Frontal cortex (tissue), 4 donors: ENCODE measurements around the gene ZBTB7B. TPM values are rescaled to one million over a fixed set of nuclear protein-coding genes. Genes with fewer than 3 reads are reported as not detected.

Experiments
- DNase-seq, 2 donors: peaks; one replicate each; pipeline ENCODE4 v3.0.0; 2012; ENCODE audit warnings: low spot score in 2 of 2
- FAIRE-seq: peaks from 2 replicates; lab custom pipeline; 2012; peaks lifted over from hg19 to GRCh38; lab: Jason Lieb, UNC
- total RNA-seq: library from RNA; depleted of rRNA; stranded (reverse); fragments of >200 nt; gene quantifications from one replicate; pipeline ENCODE4 v1.2.3, GENCODE V29; 2014
- donor health status: control.
- donor health status: control.
- donor health status: control.

ZBTB7B gene
- total RNA-seq, 1 donor from 2014 or later, result 0.82 TPM

DNA sequence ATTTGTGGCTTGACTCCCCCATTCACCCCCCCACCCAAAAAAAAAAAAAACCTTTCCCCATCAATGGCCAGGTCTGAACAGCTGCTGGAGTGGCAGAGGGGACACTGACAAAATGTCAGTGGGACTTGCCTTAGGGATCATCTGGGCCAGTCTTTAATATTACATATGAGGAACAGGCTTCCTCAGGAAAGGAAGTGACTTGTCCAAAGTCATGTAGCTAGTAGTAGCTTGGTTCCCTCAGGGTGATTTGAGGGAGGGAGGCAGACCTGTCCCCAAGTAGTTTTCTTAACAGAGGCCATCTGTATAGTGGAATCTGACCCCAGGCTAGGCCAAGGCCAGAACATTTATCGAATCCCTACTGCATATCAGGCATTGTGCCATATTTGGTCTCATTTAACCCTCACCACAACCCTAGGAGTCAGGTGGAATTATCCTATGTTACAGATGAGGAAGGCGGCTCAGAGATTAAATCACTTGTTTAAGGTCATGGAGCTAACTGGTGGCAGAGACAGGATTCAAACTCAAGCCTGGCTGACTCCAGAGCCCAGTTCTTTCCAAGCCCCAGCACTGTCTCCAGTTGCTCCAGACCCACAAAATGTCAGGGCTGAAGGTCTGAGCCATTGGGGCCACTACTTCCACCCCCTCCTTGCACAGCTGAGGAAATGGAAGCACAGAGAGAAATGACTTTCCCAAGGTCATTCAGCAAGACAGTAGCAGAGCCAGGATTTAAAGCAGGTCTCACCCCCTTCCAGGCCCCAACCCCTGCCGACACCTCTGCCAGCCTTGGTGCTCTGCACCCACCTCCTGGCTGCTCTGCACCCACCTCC is 10.4 kb downstream of the ZBTB7B start:
- FAIRE-seq (no peak), DNase-seq (no peak)

DNA sequence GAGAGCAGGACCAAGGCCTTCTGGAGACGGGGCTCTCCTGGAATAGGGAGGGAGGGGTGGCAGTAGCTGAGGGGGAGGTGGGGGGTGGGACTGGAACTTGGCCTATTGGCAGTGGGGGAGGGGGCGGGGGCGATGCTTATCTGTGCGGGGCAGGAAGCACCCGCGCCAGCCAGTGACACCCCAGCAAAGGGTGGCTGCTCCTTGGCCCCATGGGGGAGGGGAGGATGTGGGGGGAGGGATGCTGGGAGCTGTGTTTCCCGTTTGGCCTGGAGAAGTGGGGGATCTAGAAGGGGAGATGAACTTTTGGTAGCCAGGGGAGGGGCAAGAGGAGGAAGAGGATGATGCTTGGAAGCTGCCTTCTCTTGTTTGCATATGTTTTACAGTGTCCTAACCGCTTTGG is 11.0 kb downstream of the ZBTB7B start:
- DNase-seq (no peak), FAIRE-seq (no peak)

DNA sequence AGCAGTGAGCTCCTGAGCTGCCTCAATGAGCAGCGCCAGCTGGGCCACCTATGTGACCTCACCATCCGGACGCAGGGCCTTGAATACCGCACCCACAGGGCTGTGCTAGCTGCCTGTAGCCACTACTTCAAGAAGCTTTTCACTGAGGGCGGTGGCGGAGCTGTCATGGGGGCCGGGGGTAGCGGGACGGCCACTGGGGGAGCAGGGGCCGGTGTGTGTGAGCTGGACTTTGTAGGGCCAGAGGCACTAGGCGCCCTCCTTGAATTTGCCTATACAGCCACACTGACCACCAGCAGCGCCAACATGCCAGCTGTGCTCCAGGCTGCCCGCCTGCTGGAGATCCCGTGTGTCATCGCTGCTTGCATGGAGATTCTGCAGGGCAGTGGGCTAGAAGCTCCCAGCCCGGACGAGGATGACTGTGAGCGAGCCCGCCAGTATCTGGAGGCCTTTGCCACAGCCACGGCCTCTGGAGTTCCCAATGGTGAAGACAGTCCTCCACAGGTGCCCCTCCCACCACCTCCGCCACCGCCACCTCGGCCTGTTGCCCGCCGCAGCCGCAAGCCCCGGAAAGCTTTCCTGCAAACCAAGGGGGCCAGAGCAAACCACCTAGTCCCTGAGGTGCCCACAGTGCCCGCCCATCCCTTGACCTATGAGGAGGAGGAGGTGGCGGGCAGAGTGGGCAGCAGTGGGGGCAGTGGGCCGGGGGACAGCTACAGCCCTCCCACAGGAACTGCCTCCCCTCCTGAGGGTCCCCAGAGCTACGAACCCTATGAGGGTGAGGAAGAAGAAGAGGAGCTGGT is 12.3 kb downstream of the ZBTB7B start:
- DNase-seq, result no peak
- FAIRE-seq, result no peak

DNA sequence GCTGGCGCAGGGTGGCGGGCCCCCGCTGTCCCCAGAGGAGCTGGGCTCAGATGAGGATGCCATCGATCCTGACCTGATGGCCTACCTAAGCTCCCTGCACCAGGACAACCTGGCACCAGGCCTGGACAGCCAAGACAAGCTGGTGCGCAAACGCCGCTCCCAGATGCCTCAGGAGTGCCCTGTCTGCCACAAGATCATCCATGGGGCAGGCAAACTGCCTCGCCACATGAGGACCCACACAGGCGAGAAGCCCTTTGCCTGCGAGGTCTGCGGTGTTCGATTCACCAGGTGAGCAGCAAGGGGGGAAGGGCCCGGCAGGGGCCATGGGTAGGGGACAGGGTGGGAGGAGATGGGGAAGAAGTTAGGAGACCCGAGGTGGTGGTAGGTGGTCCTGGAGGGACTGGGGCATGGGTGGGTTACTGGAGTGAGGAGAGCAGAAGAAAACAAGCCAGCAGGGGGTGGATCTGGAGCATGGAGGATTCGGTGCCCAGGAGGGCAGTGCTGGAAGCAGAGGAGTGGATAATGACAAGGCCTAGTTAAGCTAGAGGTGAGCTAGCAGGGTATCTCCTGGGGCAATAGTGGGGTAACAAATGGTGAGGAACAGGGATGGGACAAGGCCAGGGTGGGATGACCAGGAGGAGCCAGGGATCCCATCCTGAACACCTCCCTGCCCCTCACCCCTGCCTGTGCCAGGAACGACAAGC is 13.1 kb downstream of the ZBTB7B start:
- FAIRE-seq (no peak), DNase-seq (no peak)

DNA sequence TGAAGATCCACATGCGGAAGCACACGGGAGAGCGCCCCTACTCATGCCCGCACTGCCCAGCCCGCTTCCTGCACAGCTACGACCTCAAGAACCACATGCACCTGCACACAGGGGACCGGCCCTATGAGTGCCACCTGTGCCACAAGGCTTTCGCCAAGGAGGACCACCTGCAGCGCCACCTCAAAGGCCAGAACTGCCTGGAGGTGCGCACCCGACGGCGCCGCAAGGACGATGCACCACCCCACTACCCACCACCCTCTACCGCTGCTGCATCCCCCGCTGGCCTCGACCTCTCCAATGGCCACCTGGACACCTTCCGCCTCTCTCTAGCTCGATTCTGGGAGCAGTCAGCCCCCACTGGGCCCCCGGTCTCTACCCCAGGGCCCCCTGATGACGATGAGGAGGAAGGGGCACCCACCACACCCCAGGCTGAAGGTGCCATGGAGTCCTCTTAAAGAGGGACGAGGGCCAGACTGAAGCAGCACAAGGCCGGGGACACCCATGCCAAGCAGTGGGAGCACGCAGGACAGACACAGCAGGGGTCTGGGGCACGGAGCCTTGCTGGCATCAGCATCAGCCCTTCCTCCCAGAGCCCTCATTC is 13.7 kb downstream of the ZBTB7B start:
- FAIRE-seq, result no peak
- DNase-seq, result no peak

DNA sequence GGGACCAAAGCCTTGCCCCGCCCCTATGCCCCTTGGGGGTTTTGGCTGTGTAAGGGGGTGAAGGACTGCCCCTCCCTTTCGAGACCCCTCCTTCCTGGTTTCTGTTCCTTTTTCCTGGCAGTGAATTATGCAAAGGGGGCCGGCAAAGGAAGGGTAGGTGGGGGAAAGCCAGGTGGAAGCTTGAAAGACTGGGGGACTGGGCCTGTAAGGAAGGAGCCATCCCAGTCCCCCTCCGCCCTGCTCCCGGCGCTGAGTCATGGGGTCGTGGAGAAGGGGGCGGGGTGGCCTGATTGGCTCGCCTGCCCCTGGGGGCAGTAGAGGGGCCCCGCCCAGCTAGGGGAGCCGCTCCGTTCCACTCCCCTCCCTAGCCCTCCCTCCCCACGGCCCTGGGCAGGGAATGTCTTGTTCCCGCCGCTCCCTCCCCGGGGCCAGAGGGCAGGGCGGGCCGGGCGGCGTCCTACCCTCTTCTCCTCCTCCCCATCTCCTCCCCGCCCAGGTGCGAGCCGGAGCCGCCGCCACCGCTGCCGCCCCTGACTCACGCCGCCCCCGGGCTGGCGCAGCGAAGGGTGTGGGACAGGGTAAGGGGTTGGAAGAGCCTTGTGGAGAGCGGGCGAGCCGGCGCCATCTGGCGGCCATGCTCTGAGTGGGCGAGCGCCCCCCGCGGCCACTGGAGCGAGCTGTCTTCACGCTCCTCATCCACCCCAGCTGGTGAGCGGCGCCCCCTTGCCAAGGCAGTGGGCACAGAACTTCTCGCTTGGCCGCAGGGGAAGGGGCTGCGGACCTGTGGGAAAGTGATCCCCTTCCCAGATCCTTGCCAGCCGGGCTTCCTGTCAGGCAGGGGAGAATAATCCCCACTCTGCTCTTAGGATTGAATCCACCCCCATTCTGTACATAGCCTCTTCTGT is 14.7 kb downstream of the ZBTB7B start:
- no peak for FAIRE-seq
- DNase-seq, result peak; percentile 84 to 88

DNA sequence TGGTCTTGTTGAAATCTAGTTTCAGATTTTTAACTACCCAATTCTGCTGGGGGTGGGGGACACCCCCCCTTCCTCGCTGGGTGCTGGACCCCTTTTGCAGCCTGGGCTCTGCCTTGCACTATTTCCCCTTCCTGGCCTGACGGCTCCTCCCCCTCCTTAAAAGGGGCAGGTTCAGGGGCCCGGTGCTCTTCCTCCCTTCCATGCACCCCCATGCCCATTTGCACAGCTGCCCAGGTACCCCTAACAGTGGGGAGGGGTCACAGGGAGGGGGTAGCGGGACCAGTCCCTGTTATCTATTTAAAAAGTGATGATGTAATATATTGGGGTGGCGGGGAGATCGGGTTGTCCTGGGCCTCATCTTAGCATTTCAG is 15.3 kb downstream of the ZBTB7B start:
- DNase-seq (no peak), FAIRE-seq (no peak)

DNA sequence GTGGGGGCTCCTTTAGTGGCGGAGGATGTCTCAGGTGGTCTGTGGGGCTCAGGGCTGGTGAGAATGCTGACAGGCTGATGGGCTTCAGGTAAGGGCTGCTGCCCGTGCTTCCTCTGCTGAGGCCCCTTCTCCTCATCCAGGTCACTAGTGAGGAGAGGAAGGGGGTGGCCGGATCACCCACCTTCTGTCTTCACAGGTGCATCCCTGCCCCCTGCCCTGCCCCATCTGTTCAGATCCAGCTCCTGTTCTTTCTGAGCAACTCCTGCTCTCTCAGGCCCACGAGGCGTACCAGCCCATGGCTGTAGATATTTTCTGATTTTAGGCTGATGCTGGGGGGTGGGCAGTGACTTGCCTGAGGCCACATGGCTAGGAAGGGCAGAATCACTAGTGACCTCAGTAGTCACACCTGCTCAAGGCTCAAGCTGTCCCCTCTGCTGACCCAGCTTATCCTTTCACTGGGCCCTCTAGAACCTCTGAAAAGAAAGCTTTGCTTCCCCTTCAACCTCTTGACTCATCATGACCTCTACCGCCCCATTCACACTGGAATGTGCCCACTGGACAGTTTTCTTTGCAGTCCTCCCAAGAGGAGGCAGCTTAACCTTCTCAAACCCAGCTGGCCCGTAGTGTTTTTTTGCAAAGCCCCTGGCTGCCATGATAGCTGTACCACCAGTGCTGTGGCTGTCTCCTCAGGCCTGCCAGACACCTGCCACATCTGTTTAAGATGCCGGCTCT is 16.2 kb downstream of the ZBTB7B start:
- FAIRE-seq (no peak), DNase-seq (no peak)

DNA sequence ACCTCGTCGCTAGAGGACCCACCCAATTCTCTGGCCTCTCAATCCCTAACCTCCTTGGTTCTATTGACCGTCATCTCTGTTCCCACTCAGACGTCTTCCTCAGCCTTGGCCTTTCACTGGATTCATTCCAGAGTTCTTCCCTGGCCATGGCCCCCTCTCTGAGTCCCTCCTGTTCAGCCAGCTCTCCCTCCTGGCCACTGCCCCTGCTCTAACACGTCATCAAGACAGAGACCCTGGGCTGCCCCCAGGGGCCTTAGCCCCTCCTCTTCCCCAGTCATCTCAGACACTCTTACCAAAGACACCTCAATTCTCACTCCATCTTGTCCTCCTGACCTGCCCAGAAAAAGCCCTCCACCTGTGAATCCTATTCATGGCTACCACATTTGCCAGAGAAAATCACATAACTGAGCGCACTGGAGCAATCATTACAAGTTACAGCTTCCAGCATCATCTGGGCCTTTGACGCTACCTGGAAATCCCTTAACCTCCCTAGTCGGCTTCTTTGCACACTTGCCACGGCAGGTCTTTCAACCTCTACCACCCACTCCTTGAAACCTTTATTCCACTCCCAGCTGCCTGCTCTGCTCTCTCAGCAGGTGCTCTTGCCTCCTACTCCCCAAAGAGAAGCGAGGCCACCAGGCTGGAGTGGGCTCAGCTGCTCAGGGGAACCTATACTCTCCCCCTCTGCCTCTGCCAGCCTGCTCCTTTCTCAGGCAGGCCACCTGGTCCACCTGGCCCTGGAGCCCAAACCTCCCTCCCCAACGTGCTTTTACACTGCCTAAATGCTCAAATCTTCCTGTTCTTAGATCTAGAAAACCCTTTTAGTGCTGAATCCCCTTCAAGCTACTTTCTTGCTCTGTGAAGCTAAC is 17.0 kb downstream of the ZBTB7B start:
- DNase-seq (no peak), FAIRE-seq (no peak)

DNA sequence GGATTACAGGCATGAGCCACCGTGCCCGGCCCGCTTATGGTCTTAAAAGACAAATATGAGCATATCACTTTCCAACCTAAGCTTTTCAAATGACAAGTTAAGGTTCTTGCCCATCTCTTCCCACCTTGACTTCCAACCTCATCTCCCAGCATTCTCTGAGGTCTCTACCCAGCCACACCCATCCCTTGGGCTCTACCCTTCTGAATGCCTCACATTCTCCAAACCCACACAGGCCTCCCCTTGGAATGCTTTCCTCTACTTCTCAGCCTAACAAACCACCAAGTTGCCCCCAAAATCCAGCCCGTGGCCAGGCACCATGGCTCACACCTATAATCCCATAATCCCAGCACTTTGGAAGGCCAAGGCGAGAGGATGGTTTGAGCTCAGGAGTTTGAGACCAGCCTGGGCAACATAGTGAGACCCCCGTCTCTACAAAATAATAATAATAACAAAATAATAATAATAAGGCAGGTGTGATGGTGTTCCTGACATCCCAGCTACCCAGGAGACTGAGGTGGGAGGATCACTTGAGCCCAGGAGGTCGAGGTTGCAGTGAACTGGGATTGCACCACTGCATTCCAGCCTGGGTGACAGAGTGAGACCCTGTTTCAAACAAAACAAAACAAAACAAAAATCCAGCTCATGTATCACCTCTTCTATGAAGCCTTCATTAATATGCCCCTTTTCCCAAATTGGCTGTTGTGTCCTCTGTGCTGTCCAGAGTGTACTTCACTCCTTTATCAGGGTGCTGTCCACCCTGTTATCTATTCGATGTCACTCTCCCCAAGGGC is 19.7 kb downstream of the ZBTB7B start:
- DNase-seq, result no peak
- FAIRE-seq, result no peak

DNA sequence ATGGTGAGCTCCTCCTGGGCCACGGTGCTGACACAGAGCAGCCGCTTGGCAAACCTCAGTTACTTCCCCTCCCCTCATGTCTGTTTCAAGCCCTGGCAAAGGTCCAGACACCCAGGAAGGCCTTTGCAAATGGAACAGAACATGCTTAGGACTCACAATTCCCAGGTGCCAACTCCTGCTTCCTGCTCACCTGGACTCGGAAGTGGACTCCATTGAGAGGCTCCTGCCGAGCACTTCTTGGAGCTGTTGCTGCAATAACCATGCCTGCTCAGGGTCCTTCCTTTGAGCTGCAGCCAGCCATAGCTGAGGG is 20.3 kb downstream of the ZBTB7B start:
- no peak for FAIRE-seq
- DNase-seq, result no peak

DNA sequence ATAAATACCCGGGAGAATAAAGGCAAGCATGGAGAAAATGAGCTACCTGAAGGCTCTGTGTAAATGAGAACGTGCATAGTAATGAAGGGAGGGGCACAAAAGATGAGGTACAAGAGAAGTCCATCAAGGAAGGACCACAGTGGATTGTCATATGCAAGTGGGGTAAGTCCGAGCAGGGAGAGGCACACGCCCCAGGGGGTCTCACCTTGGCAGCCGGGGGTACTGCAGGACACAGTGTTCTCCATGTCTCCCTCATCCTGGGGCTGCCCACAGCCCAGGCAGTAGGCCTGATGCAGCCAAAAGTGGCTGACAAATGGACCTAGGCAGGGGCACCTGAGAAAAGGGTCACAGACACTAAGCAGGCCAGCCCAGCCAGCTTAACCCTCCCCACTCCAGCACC is 21.0 kb downstream of the ZBTB7B start:
- DNase-seq (no peak), FAIRE-seq (no peak)

DNA sequence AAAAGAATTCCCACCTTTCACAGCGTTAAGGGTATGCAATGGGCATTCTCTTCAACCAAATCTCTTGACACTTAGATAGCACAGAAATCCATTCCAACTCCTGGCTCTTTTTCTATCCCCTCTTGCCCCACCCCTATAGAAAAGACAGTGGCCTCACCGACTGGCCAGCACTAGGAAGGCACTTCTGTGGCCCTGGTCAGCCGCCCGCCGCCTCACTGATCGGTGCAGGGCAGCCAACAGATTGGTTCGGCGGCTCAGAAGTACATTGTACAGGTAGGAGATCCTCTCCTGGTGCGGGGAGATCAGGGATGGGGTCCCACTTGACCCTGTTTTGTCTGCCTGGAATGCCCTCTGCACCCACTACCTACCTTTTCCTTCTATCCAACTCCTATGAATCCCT is 21.7 kb downstream of the ZBTB7B start:
- no peak for DNase-seq
- FAIRE-seq, result no peak

DNA sequence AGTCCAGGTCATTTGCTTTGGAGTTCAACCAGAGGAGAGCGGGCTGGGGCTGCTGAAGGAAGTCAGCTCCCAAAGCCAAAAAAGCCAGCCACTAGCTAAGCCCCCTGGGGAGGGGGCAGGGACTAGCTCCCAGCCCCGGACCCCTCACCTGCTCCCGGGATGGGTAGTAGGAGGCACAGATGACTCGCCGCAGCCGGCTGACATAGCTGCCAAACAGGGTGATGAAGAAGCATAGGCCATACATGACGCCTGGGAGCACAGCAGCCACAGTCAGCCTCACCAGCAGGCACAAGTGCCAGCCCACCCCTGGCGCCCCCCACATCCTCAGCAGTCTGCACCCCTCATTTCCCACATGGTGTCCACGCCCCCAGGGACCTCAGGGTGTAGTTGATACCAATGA is 23.6 kb downstream of the ZBTB7B start:
- DNase-seq (no peak), FAIRE-seq (no peak)

DNA sequence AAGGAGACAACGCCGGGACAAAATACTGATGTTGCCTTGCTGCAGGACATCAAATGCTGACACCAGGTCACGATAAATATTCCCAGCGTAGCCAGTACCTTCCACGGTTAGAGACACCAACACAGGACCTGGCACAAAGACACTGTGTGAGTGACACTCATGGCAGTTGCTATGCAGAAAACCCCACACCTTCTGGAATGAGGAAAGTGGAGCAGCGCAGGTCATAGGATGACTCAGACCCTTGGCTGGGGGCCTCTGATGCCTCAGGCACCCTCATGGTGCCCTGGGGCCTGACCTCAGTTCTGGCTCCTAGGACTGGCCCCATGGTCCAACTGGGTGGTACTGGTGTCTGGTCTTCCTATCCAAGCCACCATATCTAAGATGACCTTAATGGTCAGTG is 24.0 kb downstream of the ZBTB7B start:
- DNase-seq (no peak), FAIRE-seq (no peak)

DNA sequence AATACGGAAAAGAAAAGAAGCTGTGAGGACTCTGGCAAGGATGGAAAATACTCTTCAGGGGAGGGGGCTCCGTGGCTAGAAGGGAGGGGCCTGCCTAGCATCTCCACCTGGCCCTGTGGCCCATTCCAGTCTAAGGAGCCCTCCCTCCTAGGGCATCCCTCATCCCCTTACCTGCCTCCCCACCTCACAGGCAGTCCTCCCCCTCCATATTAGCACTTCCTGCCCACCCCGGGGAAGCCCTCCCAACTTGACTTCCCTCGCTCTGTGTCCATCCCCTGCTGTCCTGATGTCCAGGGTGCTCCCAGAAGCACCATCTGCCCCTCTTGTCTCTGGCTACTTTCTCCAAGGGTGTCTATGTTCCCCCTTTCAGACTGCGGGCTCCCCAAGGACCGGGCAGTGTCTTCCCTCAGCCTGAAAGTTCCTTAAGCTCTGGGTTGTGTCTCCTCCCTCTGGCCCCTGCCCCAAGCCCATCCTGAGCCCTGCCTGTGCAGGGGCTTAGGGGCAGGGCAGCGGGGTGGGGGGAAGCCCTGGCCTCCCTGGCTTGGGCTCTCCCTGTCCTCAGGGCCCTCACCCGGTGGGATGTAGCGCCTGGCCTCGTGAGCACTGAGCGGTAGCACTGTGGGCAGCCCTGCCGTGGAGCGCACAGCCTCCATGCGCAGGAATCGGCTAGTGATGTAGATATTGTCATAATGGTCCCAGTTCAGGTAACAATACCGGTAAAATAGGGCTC is 27.1 kb downstream of the ZBTB7B start:
- DNase-seq (no peak), FAIRE-seq (no peak)
